GM12878 (cell line): ENCODE results near the gene SETD1B. TPM values are rescaled to one million over a fixed set of nuclear protein-coding genes. Genes with fewer than 3 reads are reported as not detected.

ENCODE experiments used
- ATAC-seq: fragments of 200-7000 bp; cut with Tn5 transposase; 3 replicates; pipeline ENCODE4 v1.9.1; 2020; ENCODE audit warnings: mild to moderate bottlenecking, moderate library complexity
- BruUV-seq: library from RNA; stranded (reverse); fragments of 400-500 nt; replicated peaks from 2 replicates; lab custom pipeline; 2021; lab: Mats Ljungman, UMichigan
- CTCF ChIA-PET: fragments of 300-600 bp; sonication (Branson Sonifier 250); formaldehyde crosslinking; extraction: SDS; loops from one replicate; lab custom pipeline; 2021; ENCODE audit warnings: inconsistent platforms; lab: Yijun Ruan, JAX
- POLR2A ChIA-PET: fragments of 350-600 bp; formaldehyde crosslinking; extraction: SDS; loops from one replicate; lab custom pipeline; 2021; ENCODE audit warnings: inconsistent platforms; lab: Charles Lee
- RAD21 ChIA-PET: fragments of 300-600 bp; sonication (Branson Sonifier 250); formaldehyde crosslinking; loops from one replicate; lab custom pipeline; 2023; ENCODE audit warnings: antibody characterized with exemption; ENCODE audit not compliant: unreplicated experiment; lab: Charles Lee
- SMC1A ChIA-PET: fragments of 300-600 bp; sonication (Branson Sonifier 250); formaldehyde crosslinking; loops from one replicate; lab custom pipeline; 2023; ENCODE audit not compliant: unreplicated experiment, uncharacterized antibody; lab: Charles Lee
- DNase-seq: peaks from one replicate; pipeline ENCODE4 v3.0.0-alpha.2; 2011; ENCODE audit warnings: low read depth, low spot score
- FAIRE-seq: peaks from 3 replicates; lab custom pipeline; 2011; peaks lifted over from hg19 to GRCh38; lab: Jason Lieb, UNC
- H2AFZ ChIP-seq: 2 replicates; pipeline ENCODE4 v1.6.0; 2011; ENCODE audit warnings: low read depth, low read length, control low read depth; ENCODE audit not compliant: control insufficient read depth
- H3K27ac ChIP-seq: 2 replicates; pipeline ENCODE4 v1.5.1; 2011; ENCODE audit warnings: control low read depth; ENCODE audit not compliant: control insufficient read depth, insufficient read depth
- H3K27me3 ChIP-seq, 2 experiments: replicated peaks in 1 of 2; 2 replicates each; pipeline versions ENCODE4 v1.6.0 to v1.6.1; 2011; ENCODE audit warnings: low read length in 1 of 2; ENCODE audit not compliant: control insufficient read depth in 2 of 2, insufficient read depth in 2 of 2
- H3K36me3 ChIP-seq, 2 experiments: 2 replicates each; pipeline ENCODE4 v1.5.1; 2011; ENCODE audit warnings: low read length in 1 of 2; ENCODE audit not compliant: control insufficient read depth in 2 of 2, insufficient read depth in 2 of 2
- H3K4me1 ChIP-seq: 2 replicates; pipeline ENCODE4 v1.6.1; 2011; ENCODE audit warnings: mild to moderate bottlenecking, low read length, moderate library complexity, mixed read lengths; ENCODE audit not compliant: control insufficient read depth, insufficient read depth
- H3K4me2 ChIP-seq: 2 replicates; pipeline ENCODE4 v1.6.0; 2011; ENCODE audit warnings: control low read depth; ENCODE audit not compliant: control insufficient read depth, insufficient read depth
- H3K4me3 ChIP-seq: fragments of 200-600 bp; sonication (generic); 2 replicates; pipeline ENCODE4 v1.5.1; 2016
- H3K79me2 ChIP-seq: 2 replicates; pipeline ENCODE4 v1.6.0; 2011; ENCODE audit warnings: low read length; ENCODE audit not compliant: control insufficient read depth, insufficient read depth
- H3K9ac ChIP-seq: 2 replicates; pipeline ENCODE4 v1.8.0; 2011; ENCODE audit warnings: low read length, control low read depth, mixed read lengths; ENCODE audit not compliant: control insufficient read depth, insufficient read depth
- H3K9me3 ChIP-seq: replicated peaks from 3 replicates; pipeline ENCODE4 v1.5.1; 2011; ENCODE audit warnings: mild to moderate bottlenecking, low read length; ENCODE audit not compliant: control insufficient read depth, insufficient read depth
- H4K20me1 ChIP-seq: 2 replicates; pipeline ENCODE4 v1.6.0; 2011; ENCODE audit not compliant: control insufficient read depth, insufficient read depth
- IRF5 ChIP-seq: fragments of 450-650 bp; IDR thresholded peaks from 2 replicates; pipeline ENCODE4 v1.6.1; 2017; ENCODE audit warnings: borderline replicate concordance
- MTA3 ChIP-seq: IDR thresholded peaks from 2 replicates; pipeline ENCODE4 v1.6.1; 2012; ENCODE audit warnings: low read length, inconsistent platforms, borderline replicate concordance
- POLR2A ChIP-seq: IDR thresholded peaks from 2 replicates; pipeline ENCODE4 v1.6.1; 2011; ENCODE audit warnings: low read depth, mild to moderate bottlenecking, low read length
- RAD51 ChIP-seq: fragments of 450-650 bp; IDR thresholded peaks from 2 replicates; pipeline ENCODE4 v1.6.1; 2016; ENCODE audit warnings: moderate library complexity, mild to moderate bottlenecking, inconsistent platforms
- REST ChIP-seq: IDR thresholded peaks from 2 replicates; pipeline ENCODE4 v1.6.1; 2012; ENCODE audit warnings: mild to moderate bottlenecking, low read depth, low read length
- SP1 ChIP-seq: IDR thresholded peaks from one replicate; pipeline ENCODE4 v1.6.1; 2011; ENCODE audit warnings: low read depth, low read length
- SPI1 ChIP-seq: IDR thresholded peaks from 2 replicates; pipeline ENCODE4 v1.6.1; 2011; ENCODE audit warnings: low read depth, mild to moderate bottlenecking, low read length, moderate library complexity, borderline replicate concordance; ENCODE audit not compliant: insufficient read depth
- TCF7 ChIP-seq: IDR thresholded peaks from 2 replicates; pipeline ENCODE4 v1.6.1; 2014; ENCODE audit warnings: antibody characterized with exemption, borderline replicate concordance
- YY1 ChIP-seq: IDR thresholded peaks from 2 replicates; pipeline ENCODE4 v1.6.1; 2011; ENCODE audit warnings: low read depth, mild to moderate bottlenecking, low read length
- ZBTB40 ChIP-seq: fragments of 450-650 bp; IDR thresholded peaks from 2 replicates; pipeline ENCODE4 v1.6.1; 2016; ENCODE audit warnings: mild to moderate bottlenecking, moderate library complexity, borderline replicate concordance
- WGBS: methylation state at CpG from one replicate; pipeline ENCODE4 v1.1.6; 2016; ENCODE audit warnings: low lambda C conversion rate; ENCODE audit not compliant: insufficient replicate concordance, insufficient coverage; ENCODE audit errors: missing lambda C conversion rate; 5-methylcytosine and 5-hydroxymethylcytosine counted together
- in situ Hi-C: fragments of 300-500 bp; cut with MboI; formaldehyde crosslinking; loops from 9 replicates; pipeline ENCODE4 v1.14.3; 2018; ENCODE audit warnings: mixed read lengths
- intact Hi-C: fragments of 100-400 bp; cut with micrococcal nuclease; formaldehyde crosslinking; loops from one replicate; pipeline ENCODE4 v1.14.2; 2022; ENCODE audit not compliant: unreplicated experiment
- polyA plus RNA-seq, 11 experiments: library from polyadenylated mRNA; depleted of rRNA in 4 of 11; unstranded in 6 of 11; stranded (reverse) in 5 of 11; fragments of >200 nt; fragmentation: Nextera tagmentation in 4 of 11; fragmentation: Illumina TruSeq in 1 of 11; extraction: Ambion mirVana in 4 of 11; extraction: Trizol in 1 of 11; gene quantifications; 1 replicate in 1 of 11; 2 replicates in 10 of 11; pipeline versions ENCODE4 v1.2.1 to v1.2.3, GENCODE V29; 2011 to 2016; ENCODE audit warnings: inconsistent platforms in 2 of 11, missing spikeins in 2 of 11, low read depth in 1 of 11
- total RNA-seq, 4 experiments: library from RNA; depleted of rRNA in 3 of 4; stranded (reverse); fragments of >200 nt in 3 of 4; fragmentation: Illumina TruSeq in 1 of 4; extraction: Trizol in 1 of 4; gene quantifications; 2 replicates each; pipeline versions ENCODE4 v1.2.1 to v1.2.3, GENCODE V29; 2013 to 2021
- TF ChIP-seq, protein P1 (sequence below): IDR thresholded peaks from 2 replicates; pipeline ENCODE4 v1.6.1; 2011; ENCODE audit warnings: borderline replicate concordance, low read depth, mild to moderate bottlenecking, moderate library complexity, mixed read lengths, low read length; ENCODE audit not compliant: insufficient read depth; ENCODE audit errors: extremely low read length
- TF ChIP-seq, protein P2 (sequence below), 3 experiments: IDR thresholded peaks in 2 of 3; conservative IDR thresholded peaks in 1 of 3; 2 replicates each; pipeline ENCODE4 v1.5.1; 2011; ENCODE audit warnings: low read depth in 3 of 3, low read length in 3 of 3, mild to moderate bottlenecking in 3 of 3, control low read depth in 2 of 3, moderate library complexity in 2 of 3, inconsistent platforms in 1 of 3, mixed read lengths in 1 of 3; ENCODE audit not compliant: control insufficient read depth in 2 of 3, insufficient read depth in 1 of 3; ENCODE audit errors: extremely low read depth in 1 of 3

Gene SETD1B
- total and polyA plus RNA-seq, 10 of the 15 experiments (the other 5 are each of a cell fraction or from before 2014, with no cell fraction given), result 0.50 to 17.3 (median 1.6) TPM

- in situ Hi-C loops, result loop anchor here (5.0 kb wide), 1 partner anchor 63 kb away; no protein-coding TSS in a partner anchor
- SMC1A ChIA-PET, result interaction anchor here (1.3 kb wide), 1 partner anchor 288 kb away, joined by 3 read pairs; no protein-coding TSS in a partner anchor
- no TSS peak for BruUV-seq
- no peaks in the 10 kb centered on the region for H3K79me2 ChIP-seq
- RAD21 ChIA-PET, result no interaction called here
- intact Hi-C loops, result no loop called here
- H3K27ac ChIP-seq, result no peak overlapping the region
- DNase-seq (no peak), FAIRE-seq (no peak), ATAC-seq (no peak)
- POLR2A ChIA-PET, result interaction anchor here (0.6 to 1.0 kb wide), 2 partner anchors 28 to 126 kb away, joined by 4 read pairs; partner anchors contain the start of gene RHOF
- H3K36me3 ChIP-seq, result no peaks in the 10 kb centered on the region; a peak in 1 of 4 replicates
- H3K4me2 ChIP-seq, result no peak overlapping the region
- no peaks in the 10 kb centered on the region for H3K9me3 ChIP-seq
- H4K20me1 ChIP-seq, result no peaks in the 10 kb centered on the region
- no peaks in the 10 kb centered on the region for H3K4me1 ChIP-seq
- H3K27me3 ChIP-seq, result no peaks in the 10 kb centered on the region
- 100% methylated on average over 5 of the region's 5 CpGs for WGBS
- no peak overlapping the region for H2AFZ ChIP-seq
- CTCF ChIA-PET, result interaction anchor here (1.2 to 2.1 kb wide), 3 partner anchors 7 to 46 kb away, joined by 3 to 9 read pairs (median 4); no protein-coding TSS in a partner anchor
- no peak overlapping the region for H3K9ac ChIP-seq
- H3K4me3 ChIP-seq, result no peak overlapping the region
- TF ChIP-seq YY1 (no peak), TCF7 (no peak), SP1 (no peak), MTA3 (no peak), RAD51 (no peak), IRF5 (no peak), SPI1 (no peak), REST (no peak), ZBTB40 (no peak), POLR2A (no peak)
- TF ChIP-seq, protein P1, sequence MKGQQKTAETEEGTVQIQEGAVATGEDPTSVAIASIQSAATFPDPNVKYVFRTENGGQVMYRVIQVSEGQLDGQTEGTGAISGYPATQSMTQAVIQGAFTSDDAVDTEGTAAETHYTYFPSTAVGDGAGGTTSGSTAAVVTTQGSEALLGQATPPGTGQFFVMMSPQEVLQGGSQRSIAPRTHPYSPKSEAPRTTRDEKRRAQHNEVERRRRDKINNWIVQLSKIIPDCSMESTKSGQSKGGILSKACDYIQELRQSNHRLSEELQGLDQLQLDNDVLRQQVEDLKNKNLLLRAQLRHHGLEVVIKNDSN, result no peak
- TF ChIP-seq, protein P2, sequence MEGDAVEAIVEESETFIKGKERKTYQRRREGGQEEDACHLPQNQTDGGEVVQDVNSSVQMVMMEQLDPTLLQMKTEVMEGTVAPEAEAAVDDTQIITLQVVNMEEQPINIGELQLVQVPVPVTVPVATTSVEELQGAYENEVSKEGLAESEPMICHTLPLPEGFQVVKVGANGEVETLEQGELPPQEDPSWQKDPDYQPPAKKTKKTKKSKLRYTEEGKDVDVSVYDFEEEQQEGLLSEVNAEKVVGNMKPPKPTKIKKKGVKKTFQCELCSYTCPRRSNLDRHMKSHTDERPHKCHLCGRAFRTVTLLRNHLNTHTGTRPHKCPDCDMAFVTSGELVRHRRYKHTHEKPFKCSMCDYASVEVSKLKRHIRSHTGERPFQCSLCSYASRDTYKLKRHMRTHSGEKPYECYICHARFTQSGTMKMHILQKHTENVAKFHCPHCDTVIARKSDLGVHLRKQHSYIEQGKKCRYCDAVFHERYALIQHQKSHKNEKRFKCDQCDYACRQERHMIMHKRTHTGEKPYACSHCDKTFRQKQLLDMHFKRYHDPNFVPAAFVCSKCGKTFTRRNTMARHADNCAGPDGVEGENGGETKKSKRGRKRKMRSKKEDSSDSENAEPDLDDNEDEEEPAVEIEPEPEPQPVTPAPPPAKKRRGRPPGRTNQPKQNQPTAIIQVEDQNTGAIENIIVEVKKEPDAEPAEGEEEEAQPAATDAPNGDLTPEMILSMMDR (IDR thresholded peaks at IDR 0.05 in 2 of 3, conservative IDR thresholded peaks at IDR 0.05 in 1 of 3; ENCODE audit: control insufficient read depth in 2 of 3, extremely low read depth in 1 of 3, insufficient read depth in 1 of 3, low read depth in 3 of 3, low read length in 3 of 3), result no peak
Measured at GRCh38 chr12:121765573-121765972, 38.2 kb upstream of the SETD1B start.
